ENCODE data around the gene DCHS1. TPM values are rescaled to one million over a fixed set of nuclear protein-coding genes. Genes with fewer than 3 reads are reported as not detected.
A peak's percentile ranks its signal among the peaks of the same experiment; 100 is the strongest.

DCHS1 gene
- total RNA-seq, 3 donors from 2014 or later: 3.5 to 38.8 (median 6.0) TPM

DNA sequence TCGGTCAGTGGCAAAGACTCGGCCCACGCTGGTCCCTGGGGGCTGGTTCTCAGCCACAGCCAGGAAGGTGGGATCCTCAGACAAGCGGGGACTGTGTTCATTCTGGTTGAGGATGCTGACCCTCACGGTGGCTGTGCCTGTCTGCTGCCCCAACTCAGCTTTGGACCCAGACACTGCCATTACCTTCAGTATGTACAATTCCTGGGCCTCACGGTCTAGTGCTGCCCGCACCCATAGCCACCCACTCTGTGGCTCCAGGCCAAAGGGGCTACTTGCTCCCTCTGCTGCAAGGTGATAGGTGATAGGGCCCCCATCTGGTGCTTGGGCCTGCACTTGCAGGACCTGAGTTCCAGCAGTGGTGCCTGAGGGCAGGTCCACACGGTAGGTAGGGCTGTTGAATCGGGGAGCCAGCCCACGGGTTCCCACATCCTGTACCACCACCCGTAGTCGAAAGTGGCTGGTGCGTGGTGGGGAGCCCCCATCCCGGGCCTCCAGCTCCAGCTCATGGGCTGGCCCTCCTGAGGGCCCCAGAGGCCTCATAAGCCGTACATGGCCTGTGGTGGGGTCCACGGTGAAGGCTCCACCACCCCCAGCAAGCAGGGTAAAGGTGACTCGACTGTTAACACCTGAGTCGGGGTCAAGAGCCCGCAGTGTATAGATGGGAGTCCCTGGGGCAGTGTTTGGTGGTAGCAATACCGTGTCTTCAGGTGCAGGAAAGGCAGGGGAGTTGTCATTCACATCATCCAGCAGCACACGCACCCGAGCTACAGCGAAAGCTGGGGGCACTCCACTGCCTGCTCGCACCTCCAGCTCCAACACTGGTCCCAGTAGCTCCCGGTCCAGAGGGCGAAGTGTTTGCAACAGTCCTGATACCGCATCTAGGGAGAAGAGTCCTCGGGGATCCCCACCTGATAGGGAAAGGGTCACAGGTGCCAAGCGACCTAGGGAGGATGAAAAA lies 23.2 kb downstream of the DCHS1 start:
- Histone ChIP-seq H3K9me3 (no peaks in the 10 kb centered on the region), H3K4me1 (ENCODE audit: low read depth) (peaks cover 13% of the 10 kb centered on the region), H3K4me3 (no peak overlapping the region), H3K36me3 (ENCODE audit: low read depth) (no peaks in the 10 kb centered on the region)
- intact Hi-C loops (cut with DNase I, micrococcal nuclease): no loop called here
- DNase-seq (peak in 1 of 3 donors; percentile 50), ATAC-seq (no peak)
- TF ChIP-seq, protein P1, sequence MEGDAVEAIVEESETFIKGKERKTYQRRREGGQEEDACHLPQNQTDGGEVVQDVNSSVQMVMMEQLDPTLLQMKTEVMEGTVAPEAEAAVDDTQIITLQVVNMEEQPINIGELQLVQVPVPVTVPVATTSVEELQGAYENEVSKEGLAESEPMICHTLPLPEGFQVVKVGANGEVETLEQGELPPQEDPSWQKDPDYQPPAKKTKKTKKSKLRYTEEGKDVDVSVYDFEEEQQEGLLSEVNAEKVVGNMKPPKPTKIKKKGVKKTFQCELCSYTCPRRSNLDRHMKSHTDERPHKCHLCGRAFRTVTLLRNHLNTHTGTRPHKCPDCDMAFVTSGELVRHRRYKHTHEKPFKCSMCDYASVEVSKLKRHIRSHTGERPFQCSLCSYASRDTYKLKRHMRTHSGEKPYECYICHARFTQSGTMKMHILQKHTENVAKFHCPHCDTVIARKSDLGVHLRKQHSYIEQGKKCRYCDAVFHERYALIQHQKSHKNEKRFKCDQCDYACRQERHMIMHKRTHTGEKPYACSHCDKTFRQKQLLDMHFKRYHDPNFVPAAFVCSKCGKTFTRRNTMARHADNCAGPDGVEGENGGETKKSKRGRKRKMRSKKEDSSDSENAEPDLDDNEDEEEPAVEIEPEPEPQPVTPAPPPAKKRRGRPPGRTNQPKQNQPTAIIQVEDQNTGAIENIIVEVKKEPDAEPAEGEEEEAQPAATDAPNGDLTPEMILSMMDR (IDR thresholded peaks at IDR 0.05): no peak

DNA sequence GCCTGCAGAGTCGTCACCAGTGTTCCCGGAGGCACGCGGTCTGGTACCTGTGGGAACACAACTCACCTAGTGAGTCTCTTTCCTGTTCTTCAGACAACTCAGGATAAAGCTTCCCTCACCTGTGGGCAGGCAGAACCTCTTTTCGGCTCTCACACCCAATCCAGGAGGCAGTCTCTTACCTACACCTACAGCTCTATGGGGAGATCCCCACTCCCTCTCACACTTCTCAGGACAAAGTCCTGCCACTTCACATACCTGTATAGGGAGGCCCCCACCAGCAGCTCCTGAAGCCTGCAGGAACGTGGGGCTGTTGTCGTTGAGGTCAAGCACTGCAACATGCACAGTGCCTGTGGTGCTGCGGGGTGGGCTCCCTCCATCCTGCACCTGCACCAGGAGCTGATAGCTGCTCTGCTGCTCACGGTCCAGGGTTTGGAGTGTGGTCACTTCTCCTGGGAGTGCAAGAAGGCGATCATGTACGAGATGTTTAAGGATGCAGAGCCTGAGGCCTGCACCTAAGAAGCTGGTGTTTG lies 24.2 kb downstream of the DCHS1 start:
- TF ChIP-seq, protein P1 (IDR thresholded peaks at IDR 0.05): no peak
- H3K4me3 ChIP-seq: no peak overlapping the region
- no peaks in the 10 kb centered on the region for H3K36me3 ChIP-seq (ENCODE audit: low read depth)
- no peak for ATAC-seq
- no peaks in the 10 kb centered on the region for H3K9me3 ChIP-seq
- no peak for DNase-seq
- H3K4me1 ChIP-seq (ENCODE audit: low read depth): peaks cover 13% of the 10 kb centered on the region
- intact Hi-C loops (cut with DNase I, micrococcal nuclease): no loop called here

DNA sequence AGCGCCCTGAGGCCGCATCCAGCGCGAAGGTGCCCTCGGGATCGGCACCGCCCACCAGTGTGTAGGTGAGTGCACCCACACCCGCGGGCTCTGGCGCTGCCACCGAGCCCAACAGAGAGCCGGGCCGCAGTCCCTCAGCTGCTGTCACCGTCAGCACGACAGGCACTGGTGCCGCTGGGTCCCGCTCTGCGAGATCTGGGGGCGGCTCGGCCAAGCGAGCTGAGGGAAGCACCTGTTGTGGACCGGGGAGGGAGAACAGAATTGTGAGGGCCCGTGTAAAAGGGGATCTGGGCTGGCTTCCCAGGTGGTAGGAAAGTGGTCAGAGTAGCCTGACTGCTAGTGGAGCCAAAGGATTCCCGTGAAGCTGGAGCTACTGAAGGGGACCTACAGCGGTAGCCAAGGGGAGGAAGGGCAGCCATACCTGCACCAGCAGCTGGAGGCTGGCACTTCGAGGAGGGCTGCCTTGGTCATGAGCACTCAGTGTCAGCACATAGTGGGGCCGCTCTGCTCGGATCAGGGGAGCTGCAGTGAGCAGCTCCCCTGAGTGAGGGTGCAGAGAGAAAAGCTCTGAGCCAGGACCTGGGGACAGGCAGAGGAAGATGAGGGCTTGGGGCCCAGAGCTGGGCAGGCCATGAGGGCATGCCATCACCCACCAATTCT lies 24.8 kb downstream of the DCHS1 start:
- DNase-seq: peak in 1 of 3 donors; percentile 44
- TF ChIP-seq, protein P1 (IDR thresholded peaks at IDR 0.05): no peak
- no peaks in the 10 kb centered on the region for H3K36me3 ChIP-seq (ENCODE audit: low read depth)
- no peak overlapping the region for H3K4me3 ChIP-seq
- intact Hi-C loops (cut with DNase I, micrococcal nuclease): no loop called here
- no peaks in the 10 kb centered on the region for H3K9me3 ChIP-seq
- peaks cover 9% of the 10 kb centered on the region for H3K4me1 ChIP-seq (ENCODE audit: low read depth)
- ATAC-seq: no peak

DNA sequence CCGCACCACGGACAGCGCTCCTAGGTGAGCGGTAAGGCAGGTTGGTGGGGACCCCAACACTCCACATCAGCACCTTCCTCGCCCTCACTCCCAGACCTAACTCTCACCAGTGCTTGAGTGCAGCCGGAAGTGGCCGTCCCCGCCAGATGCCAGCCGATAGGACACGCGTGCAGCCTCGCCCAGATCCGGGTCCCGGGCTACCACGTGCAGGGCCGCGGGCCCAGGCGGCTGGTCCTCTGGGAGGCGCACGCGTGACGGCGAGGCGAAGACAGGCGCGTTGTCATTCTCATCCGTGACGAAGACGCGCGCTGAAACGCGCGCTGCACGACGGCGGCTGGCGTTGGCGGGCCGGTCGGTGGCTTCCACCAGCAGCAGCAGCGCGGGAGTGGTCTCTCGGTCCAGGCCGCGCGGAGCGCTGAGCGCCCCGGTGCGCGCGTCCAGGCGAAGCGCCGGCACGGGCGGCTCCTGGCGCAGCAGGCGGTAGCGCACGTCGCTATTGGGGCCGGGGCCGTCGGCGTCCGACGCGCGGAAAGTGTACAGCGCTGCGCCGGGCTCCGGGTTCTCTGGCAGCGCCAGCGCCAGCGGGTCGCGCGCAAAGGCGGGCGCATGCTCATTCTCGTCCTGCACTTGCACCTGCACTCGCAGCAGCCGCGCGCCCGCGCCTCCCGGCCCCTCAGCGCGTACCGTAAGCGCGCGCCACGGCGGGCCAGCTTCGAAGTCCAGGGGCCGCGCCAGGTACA lies 25.5 kb downstream of the DCHS1 start:
- peaks cover 3% of the 10 kb centered on the region for H3K4me1 ChIP-seq (ENCODE audit: low read depth)
- TF ChIP-seq, protein P1 (IDR thresholded peaks at IDR 0.05): no peak
- H3K36me3 ChIP-seq (ENCODE audit: low read depth): no peaks in the 10 kb centered on the region
- peak in 2 of 3 donors; percentile 60 to 65 for DNase-seq
- no peaks in the 10 kb centered on the region for H3K9me3 ChIP-seq
- no peak overlapping the region for H3K4me3 ChIP-seq
- ATAC-seq: peak; percentile 64
- intact Hi-C loops (cut with DNase I, micrococcal nuclease): no loop called here

DNA sequence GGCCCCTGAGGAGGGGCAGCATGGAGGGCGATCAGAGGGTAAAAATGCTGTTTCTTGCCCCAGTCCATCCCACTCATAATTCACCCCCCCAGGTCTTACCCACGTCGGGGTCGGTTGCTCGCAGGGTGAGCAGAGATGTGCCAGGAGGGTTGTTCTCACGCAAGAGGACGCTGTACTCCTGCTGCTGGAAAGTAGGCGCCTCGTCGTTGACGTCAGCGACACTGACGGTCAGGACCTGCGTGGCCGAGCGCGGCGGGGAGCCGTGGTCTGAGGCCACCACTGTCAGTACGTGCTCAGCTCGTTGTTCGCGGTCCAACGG lies 26.1 kb downstream of the DCHS1 start:
- H3K9me3 ChIP-seq: no peaks in the 10 kb centered on the region
- TF ChIP-seq, protein P1 (IDR thresholded peaks at IDR 0.05): no peak
- no peaks in the 10 kb centered on the region for H3K36me3 ChIP-seq (ENCODE audit: low read depth)
- no peak for DNase-seq
- H3K4me1 ChIP-seq (ENCODE audit: low read depth): peaks cover 3% of the 10 kb centered on the region
- ATAC-seq: no peak
- H3K4me3 ChIP-seq: no peak overlapping the region
- intact Hi-C loops (cut with DNase I, micrococcal nuclease): no loop called here
